ENCODE results near the gene HOXC12.

GRCh38 chr12:53972152-53972702 lies 17.5 kb downstream of the HOXC12 start:
- no peak for TF ChIP-seq POLR2A (IDR thresholded peaks at IDR 0.05; ENCODE audit: low read depth, low read length)
- TF ChIP-seq TAF1 (IDR thresholded peaks at IDR 0.05; ENCODE audit: borderline replicate concordance, low read depth, low read length), result no peak
- TF ChIP-seq POLR2AphosphoS5 (IDR thresholded peaks at IDR 0.05; ENCODE audit: low read depth, low read length), result no peak

Data from GM12892 (cell line).